ENCODE measurements around the gene TFF2.

TFF2 gene

GRCh38 chr21:42385619-42386018, 34.8 kb upstream of the TFF2 start:
- no peak for DNase-seq (ENCODE audit: low spot score)
- no peak for TF ChIP-seq CTCF (conservative IDR thresholded peaks at IDR 0.05; ENCODE audit: low read depth)
- CTCF ChIA-PET, result no interaction called here
- H3K27ac ChIP-seq, result no peak overlapping the region
- POLR2A ChIA-PET (ENCODE audit: low non-redundant PET), result no interaction called here

- CTCF ChIA-PET, result no interaction called here
- no peak overlapping the region for H3K27ac ChIP-seq
- POLR2A ChIA-PET (ENCODE audit: low non-redundant PET), result no interaction called here
- no peak for DNase-seq (ENCODE audit: low spot score)
- no peak for TF ChIP-seq CTCF (conservative IDR thresholded peaks at IDR 0.05; ENCODE audit: low read depth)
Observed at GRCh38 chr21:42384989-42385388, 34.2 kb upstream of the TFF2 start.

- H3K27ac ChIP-seq, result no peak overlapping the region
- DNase-seq (ENCODE audit: low spot score), result no peak
- CTCF ChIA-PET, result no interaction called here
- POLR2A ChIA-PET (ENCODE audit: low non-redundant PET), result no interaction called here
- TF ChIP-seq CTCF (conservative IDR thresholded peaks at IDR 0.05; ENCODE audit: low read depth), result no peak
Observed at GRCh38 chr21:42384156-42384945, 33.6 kb upstream of the TFF2 start.

GRCh38 chr21:42383331-42383730, 32.5 kb upstream of the TFF2 start:
- CTCF ChIA-PET, result no interaction called here
- H3K27ac ChIP-seq, result no peak overlapping the region

GRCh38 chr21:42382915-42383314, 32.1 kb upstream of the TFF2 start:
- no peak overlapping the region for H3K27ac ChIP-seq
- DNase-seq (ENCODE audit: low spot score), result no peak
- ChIA-PET CTCF (no interaction called here), POLR2A (ENCODE audit: low non-redundant PET) (no interaction called here)
- no peak for TF ChIP-seq CTCF (conservative IDR thresholded peaks at IDR 0.05; ENCODE audit: low read depth)

More at GRCh38 chr21:42383331-42383730, 32.5 kb upstream of the TFF2 start:
- no peak for DNase-seq (ENCODE audit: low spot score)
- POLR2A ChIA-PET (ENCODE audit: low non-redundant PET), result no interaction called here
- TF ChIP-seq CTCF (conservative IDR thresholded peaks at IDR 0.05; ENCODE audit: low read depth), result no peak

- ChIA-PET CTCF (interaction anchor here (0.5 to 1.3 kb wide), 10 partner anchors 13 to 242 kb away, joined by 3 to 8 read pairs (median 4); partner anchors contain the start of gene TFF1), POLR2A (ENCODE audit: low non-redundant PET) (no interaction called here)
- no peak overlapping the region for H3K27ac ChIP-seq
- peak; percentile 44 for DNase-seq (ENCODE audit: low spot score)
- TF ChIP-seq CTCF (conservative IDR thresholded peaks at IDR 0.05; ENCODE audit: low read depth), result peak; percentile 52
Observed at GRCh38 chr21:42381347-42381984, 30.7 kb upstream of the TFF2 start.

Measured in RWPE1 (cell line).